ENCODE measurements around the gene PDE4A.
"Not testable (repeated sequence)": the region's sequence is repeated elsewhere in the genome, so short reads cannot be mapped to it uniquely, and the experiment has no call there.

The PDE4A gene

DNA sequence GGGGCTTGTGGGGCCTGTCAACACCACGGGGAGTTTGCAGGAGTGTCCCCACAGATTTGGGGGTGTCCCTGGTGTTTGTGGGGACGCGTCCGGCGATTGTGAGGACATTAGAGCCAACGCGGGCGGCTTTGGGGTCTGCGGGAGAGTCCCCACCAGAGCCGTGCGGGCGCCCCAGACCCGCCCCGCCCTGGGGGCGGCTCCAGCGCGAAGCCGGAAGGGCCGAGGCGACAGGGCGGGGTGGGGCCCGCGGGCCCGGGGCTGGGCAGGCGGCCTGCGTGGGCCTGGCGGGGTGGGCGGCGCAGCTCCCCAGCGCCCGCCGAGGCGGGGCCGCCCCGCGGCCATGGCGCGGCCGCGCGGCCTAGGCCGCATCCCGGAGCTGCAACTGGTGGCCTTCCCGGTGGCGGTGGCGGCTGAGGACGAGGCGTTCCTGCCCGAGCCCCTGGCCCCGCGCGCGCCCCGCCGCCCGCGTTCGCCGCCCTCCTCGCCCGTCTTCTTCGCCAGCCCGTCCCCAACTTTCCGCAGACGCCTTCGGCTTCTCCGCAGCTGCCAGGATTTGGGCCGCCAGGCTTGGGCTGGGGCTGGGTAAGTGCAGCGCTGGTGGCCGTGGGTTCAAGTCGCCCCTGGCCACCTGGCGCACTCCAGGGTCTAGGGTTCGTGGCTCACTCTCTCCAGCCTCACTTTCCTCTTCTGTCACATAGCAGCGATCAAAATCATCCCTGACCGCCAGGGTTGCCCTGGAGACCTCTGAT, 10.3 kb downstream of the PDE4A start:
- DNase-seq: peak in 1 of 2 experiments; percentile 13

DNA sequence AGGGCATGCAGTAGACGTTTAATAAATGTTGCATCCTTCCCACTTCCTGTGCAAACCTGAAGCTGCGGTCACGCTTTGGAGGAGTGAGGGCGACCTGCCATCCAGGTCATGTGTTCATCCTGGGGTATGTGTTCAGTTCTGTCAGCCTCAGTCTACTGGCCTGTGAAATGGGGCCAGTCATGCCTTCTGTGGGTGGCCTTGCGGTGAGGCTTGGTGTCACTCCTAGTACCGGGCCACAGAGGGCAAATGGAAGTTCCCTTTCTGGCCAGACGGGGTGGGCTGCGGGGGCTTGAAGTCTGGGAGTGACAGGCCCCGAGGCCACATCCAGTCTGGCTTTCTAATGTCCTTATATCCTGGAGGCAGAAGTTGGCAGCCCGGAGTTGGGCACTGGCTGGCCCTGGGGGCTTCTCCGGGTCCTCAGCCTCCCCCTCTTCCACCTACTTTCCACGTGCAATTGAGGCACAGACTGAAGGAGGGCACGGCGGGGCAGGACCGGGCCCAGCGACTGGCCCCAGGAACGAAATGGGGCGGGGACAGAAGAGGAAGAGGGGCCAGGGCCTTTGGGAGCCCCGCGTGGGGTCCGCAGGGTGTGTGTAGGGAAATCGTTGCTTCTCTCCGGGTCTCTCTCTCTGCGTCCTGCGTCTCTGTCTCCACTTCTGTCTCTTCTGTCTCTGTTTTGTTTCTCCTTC, 11.1 kb downstream of the PDE4A start:
- DNase-seq: no peak

DNA sequence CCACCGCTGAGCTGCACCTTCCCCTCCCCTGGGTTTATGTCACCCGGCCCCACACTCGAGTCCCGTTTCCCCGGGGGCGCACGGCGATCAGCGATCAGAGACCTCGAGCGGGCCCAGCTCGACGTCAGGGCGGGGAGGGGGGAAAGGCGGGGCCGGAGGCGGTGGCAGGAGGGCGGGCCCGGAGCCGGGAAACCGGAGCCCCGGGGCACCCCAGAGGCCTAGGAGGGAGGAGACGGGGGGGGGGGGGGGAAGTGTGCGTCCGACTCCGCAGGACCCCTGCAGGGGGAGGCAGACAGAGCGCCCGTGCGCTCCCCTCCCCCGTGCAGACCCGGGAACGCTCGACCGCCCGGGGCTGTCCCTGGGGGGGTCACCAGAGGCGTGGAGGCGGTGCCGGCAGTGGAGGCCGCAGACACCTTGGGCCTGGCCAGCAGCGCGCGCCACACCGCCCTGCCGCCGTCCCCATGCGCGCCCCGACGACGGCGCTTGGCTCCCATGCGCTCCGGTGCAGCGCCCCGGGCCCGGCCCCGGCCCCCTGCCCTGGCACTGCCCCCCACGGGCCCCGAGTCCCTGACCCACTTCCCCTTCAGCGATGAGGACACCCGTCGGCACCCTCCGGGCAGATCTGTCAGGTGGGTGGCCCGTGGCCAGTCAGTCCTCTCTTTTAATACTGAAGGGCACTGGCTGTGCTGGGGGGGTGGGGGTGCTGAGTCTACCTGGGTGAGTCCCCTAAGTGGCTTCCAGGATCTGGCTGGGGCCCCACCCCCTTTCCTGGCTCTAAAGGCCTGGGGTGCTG, 11.8 kb downstream of the PDE4A start:
- peak in 1 of 2 experiments; percentile 7 for DNase-seq

DNA sequence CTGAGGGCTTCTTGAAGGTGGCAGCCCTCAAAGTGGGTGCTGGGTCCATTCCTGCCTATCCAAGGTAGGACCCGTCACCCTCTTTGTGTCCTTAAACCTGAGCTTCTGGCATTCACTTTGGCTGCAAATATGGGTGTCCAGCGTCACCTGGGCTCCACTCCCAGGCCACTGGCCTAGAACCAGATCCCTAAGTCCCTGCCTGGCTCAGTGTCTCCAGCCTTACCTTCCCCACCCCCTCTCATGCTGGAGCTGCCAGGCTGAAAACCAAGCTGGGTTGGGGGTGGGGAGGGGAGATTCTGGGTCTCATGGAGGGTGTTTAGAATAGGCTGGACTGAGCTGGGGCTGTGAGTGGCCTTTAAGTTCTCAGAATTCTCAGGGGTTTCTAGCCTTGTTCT, 12.4 kb downstream of the PDE4A start:
- DNase-seq: no peak

GRCh38 chr19:10433131-10433536, 12.8 kb downstream of the PDE4A start:
- DNase-seq: no peak

DNA sequence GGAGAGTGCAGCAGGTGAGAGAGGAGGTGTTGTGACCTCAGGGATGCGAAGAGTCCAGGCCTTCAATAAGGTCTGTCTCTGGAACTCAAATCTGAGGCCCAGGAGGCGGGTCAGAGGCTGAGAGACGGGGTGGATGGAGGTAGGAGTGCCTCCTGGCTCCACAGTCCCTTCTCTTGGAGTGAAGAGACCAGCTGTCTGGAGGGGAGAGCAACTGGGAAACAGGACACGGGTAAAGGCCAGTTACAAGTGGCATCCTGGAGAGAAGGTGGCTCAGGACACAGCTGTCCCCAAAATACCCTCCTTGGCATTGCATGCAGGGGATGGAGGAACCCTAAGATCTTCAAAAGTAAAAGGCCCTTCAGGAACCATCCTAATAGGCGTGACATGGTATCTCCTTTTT, 19.2 kb downstream of the PDE4A start:
- no peak for DNase-seq

- no peak for DNase-seq
Observed at GRCh38 chr19:10442698-10443097, 22.4 kb downstream of the PDE4A start.

DNA sequence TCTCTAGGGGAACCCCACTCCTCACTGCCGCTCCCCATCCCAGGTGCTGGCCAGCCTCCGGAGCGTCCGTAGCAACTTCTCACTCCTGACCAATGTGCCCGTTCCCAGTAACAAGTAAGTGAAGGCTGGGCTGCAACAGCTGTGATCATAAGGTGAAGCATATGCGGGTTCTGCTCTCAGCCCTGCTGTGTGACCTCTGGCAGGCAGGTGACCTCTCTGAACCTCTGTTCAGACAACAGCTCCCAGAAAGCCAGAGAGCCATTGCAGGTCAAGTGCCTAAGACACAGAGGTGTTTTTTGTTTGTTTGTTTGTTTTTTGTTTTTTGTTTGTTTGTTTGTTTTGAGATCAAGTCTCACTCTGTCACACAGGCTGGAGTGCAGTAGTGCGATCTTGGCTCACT, 28.7 kb downstream of the PDE4A start:
- no peak for DNase-seq

- DNase-seq: no peak
Observed at GRCh38 chr19:10450191-10450852, 30.0 kb downstream of the PDE4A start.

GRCh38 chr19:10450853-10451609, 30.7 kb downstream of the PDE4A start:
- DNase-seq: peak; percentile 57 to 88

- DNase-seq: no peak
Observed at GRCh38 chr19:10452726-10453618, 32.6 kb downstream of the PDE4A start.

- no peak for DNase-seq
Observed at GRCh38 chr19:10453852-10454251, 33.5 kb downstream of the PDE4A start.

DNA sequence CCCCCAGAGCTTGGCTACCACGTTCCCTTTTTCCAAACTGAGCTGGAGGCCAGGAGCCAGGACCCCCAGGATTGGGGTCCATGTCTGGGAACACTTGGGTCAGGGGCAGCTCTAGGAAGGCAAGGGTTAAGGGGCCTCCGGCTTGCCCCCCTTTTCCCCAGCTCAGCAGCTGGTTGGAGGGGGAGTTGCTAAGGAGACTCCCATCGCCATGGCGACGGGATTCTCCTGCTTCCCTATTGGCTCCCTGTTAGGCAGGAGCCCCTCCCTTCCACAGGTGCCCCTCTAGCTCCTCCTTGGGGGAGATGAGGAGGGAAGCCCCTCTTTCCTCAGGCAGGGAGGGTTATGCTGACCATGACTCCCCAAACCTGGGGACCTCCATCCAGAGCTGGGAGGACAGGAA, 33.9 kb downstream of the PDE4A start:
- DNase-seq: peak; percentile 11 to 18

GRCh38 chr19:10458733-10459132, 38.4 kb downstream of the PDE4A start:
- DNase-seq: not testable (repeated sequence)

DNA sequence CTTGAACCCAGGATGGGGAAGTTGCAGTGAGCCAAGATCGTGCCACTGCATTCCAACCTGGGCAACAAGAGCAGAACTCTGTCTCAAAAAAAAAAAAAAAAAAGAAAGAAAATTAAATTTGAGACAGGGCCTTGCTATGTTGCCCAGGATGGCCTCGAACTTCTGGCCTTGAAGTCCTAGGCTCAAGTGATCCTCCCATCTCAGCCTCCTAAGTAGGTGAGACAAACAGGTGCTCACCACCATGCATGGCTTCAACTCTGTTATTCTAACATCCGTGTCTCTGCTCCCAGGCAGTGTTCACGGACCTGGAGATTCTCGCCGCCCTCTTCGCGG, 40.3 kb downstream of the PDE4A start:
- no peak for DNase-seq

GRCh38 chr19:10461047-10461949, 41.0 kb downstream of the PDE4A start:
- DNase-seq: peak; percentile 60 to 92

- DNase-seq: not testable (repeated sequence)
Observed at GRCh38 chr19:10462042-10462441, 41.7 kb downstream of the PDE4A start.

GRCh38 chr19:10462557-10462956, 42.2 kb downstream of the PDE4A start:
- no peak for DNase-seq

DNA sequence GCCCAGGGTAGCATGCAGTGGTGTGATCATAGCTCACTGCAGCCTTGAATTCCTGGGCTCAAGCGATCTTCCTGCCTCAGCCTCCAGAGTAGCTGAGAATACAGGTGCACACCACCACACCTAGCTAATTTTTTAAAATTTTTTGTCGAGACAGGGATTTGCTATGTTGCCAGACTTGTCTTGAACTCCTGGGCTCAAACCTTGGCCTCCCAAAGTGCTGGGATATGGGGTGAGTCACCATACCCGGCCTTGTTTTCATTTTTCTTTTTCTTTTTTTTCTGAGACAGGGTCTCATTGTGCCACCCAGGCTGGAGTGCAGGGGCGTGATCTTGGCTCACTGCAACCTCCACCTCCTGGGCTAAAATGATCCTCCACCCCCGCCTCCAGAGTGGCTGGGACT, 44.1 kb downstream of the PDE4A start:
- no peak for DNase-seq

DNA sequence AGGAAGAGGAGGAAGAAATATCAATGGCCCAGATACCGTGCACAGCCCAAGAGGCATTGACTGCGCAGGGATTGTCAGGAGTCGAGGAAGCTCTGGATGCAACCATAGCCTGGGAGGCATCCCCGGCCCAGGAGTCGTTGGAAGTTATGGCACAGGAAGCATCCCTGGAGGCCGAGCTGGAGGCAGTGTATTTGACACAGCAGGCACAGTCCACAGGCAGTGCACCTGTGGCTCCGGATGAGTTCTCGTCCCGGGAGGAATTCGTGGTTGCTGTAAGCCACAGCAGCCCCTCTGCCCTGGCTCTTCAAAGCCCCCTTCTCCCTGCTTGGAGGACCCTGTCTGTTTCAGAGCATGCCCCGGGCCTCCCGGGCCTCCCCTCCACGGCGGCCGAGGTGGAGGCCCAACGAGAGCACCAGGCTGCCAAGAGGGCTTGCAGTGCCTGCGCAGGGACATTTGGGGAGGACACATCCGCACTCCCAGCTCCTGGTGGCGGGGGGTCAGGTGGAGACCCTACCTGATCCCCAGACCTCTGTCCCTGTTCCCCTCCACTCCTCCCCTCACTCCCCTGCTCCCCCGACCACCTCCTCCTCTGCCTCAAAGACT, 46.9 kb downstream of the PDE4A start:
- DNase-seq: no peak
